ENCODE results near the gene DIP2B. TPM values are rescaled to one million over a fixed set of nuclear protein-coding genes. Genes with fewer than 3 reads are reported as not detected.

The DIP2B gene
- total and polyA plus RNA-seq, 2 donors from 2014 or later: 4.6 to 23.3 TPM

GRCh38 chr12:50772470-50772869 lies 267.7 kb downstream of the DIP2B start:
- Histone ChIP-seq H3K9me3 (ENCODE audit: control insufficient read depth in 2 of 3, insufficient read depth in 1 of 3, low read length in 3 of 3) (no peaks in the 10 kb centered on the region), H3K4me1 (ENCODE audit: control insufficient read depth in 2 of 3, insufficient read depth in 2 of 3, low read depth in 1 of 3, low read length in 3 of 3) (peaks cover 0 to 3% (median 0%) of the 10 kb centered on the region in 3 donors), H3K27me3 (ENCODE audit: control insufficient read depth, insufficient read depth, low read length) (no peaks in the 10 kb centered on the region), H3K27ac (ENCODE audit: low read depth in 2 of 2, low read length in 2 of 2) (no peak overlapping the region), H3K36me3 (ENCODE audit: control insufficient read depth in 2 of 3, insufficient read depth in 3 of 3, low read length in 3 of 3) (no peaks in the 10 kb centered on the region), H3K4me3 (ENCODE audit: low read length in 3 of 3) (no peak overlapping the region), H3K9ac (ENCODE audit: low read length in 3 of 3) (no peak overlapping the region)
- no peak for DNase-seq
- FAIRE-seq: no peak
- TF ChIP-seq, protein P1, sequence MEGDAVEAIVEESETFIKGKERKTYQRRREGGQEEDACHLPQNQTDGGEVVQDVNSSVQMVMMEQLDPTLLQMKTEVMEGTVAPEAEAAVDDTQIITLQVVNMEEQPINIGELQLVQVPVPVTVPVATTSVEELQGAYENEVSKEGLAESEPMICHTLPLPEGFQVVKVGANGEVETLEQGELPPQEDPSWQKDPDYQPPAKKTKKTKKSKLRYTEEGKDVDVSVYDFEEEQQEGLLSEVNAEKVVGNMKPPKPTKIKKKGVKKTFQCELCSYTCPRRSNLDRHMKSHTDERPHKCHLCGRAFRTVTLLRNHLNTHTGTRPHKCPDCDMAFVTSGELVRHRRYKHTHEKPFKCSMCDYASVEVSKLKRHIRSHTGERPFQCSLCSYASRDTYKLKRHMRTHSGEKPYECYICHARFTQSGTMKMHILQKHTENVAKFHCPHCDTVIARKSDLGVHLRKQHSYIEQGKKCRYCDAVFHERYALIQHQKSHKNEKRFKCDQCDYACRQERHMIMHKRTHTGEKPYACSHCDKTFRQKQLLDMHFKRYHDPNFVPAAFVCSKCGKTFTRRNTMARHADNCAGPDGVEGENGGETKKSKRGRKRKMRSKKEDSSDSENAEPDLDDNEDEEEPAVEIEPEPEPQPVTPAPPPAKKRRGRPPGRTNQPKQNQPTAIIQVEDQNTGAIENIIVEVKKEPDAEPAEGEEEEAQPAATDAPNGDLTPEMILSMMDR (IDR thresholded peaks at IDR 0.05; ENCODE audit: borderline replicate concordance, extremely low read depth, insufficient read depth): no peak
- intact Hi-C loops (cut with DNase I): no loop called here

DNA sequence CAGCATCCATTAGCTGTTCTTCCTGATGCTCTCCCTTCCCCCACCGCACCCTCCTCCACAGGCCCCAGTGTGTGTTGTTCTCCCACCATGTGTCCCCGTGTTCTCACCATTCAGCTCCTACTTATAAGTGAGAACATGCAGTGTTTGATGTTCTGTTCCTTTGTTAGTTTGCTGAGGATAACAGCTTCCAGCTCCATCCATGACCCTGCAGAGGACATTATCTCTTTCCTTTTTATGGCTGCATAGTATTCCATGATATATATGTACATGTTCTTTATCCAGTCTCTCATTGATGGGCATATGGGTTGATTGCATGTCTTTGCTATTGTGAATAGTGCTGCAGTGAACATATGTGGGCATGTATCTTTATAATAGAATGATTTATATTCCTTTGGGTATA lies 268.1 kb downstream of the DIP2B start:
- H3K9ac ChIP-seq (ENCODE audit: low read length in 3 of 3): no peak overlapping the region
- no peaks in the 10 kb centered on the region for H3K27me3 ChIP-seq (ENCODE audit: control insufficient read depth, insufficient read depth, low read length)
- intact Hi-C loops (cut with DNase I): no loop called here
- no peak overlapping the region for H3K27ac ChIP-seq (ENCODE audit: low read depth in 2 of 2, low read length in 2 of 2)
- peaks cover 0 to 3% (median 0%) of the 10 kb centered on the region in 3 donors for H3K4me1 ChIP-seq (ENCODE audit: control insufficient read depth in 2 of 3, insufficient read depth in 2 of 3, low read depth in 1 of 3, low read length in 3 of 3)
- DNase-seq: no peak
- no peak for FAIRE-seq
- TF ChIP-seq, protein P1 (IDR thresholded peaks at IDR 0.05; ENCODE audit: borderline replicate concordance, extremely low read depth, insufficient read depth): no peak
- H3K36me3 ChIP-seq (ENCODE audit: control insufficient read depth in 2 of 3, insufficient read depth in 3 of 3, low read length in 3 of 3): no peaks in the 10 kb centered on the region
- H3K4me3 ChIP-seq (ENCODE audit: low read length in 3 of 3): no peak overlapping the region
- H3K9me3 ChIP-seq (ENCODE audit: control insufficient read depth in 2 of 3, insufficient read depth in 1 of 3, low read length in 3 of 3): no peaks in the 10 kb centered on the region

GRCh38 chr12:50775251-50775650 lies 270.5 kb downstream of the DIP2B start:
- no peaks in the 10 kb centered on the region for H3K9me3 ChIP-seq (ENCODE audit: control insufficient read depth in 2 of 3, insufficient read depth in 1 of 3, low read length in 3 of 3)
- no peaks in the 10 kb centered on the region for H3K4me1 ChIP-seq (ENCODE audit: control insufficient read depth in 2 of 3, insufficient read depth in 2 of 3, low read depth in 1 of 3, low read length in 3 of 3)
- no peak overlapping the region for H3K27ac ChIP-seq (ENCODE audit: low read depth in 2 of 2, low read length in 2 of 2)
- H3K4me3 ChIP-seq (ENCODE audit: low read length in 3 of 3): no peak overlapping the region
- TF ChIP-seq, protein P1 (IDR thresholded peaks at IDR 0.05; ENCODE audit: borderline replicate concordance, extremely low read depth, insufficient read depth): no peak
- no peaks in the 10 kb centered on the region for H3K36me3 ChIP-seq (ENCODE audit: control insufficient read depth in 2 of 3, insufficient read depth in 3 of 3, low read length in 3 of 3)
- intact Hi-C loops (cut with DNase I): no loop called here
- DNase-seq: no peak
- no peak for FAIRE-seq
- no peaks in the 10 kb centered on the region for H3K27me3 ChIP-seq (ENCODE audit: control insufficient read depth, insufficient read depth, low read length)
- no peak overlapping the region for H3K9ac ChIP-seq (ENCODE audit: low read length in 3 of 3)
